HepG2 (cell line): Measurements from ENCODE around the gene CLDN20. TPM values are rescaled to one million over a fixed set of nuclear protein-coding genes. Genes with fewer than 3 reads are reported as not detected.

Experiments used
- ATAC-seq: fragments of 200-7000 bp; cut with Tn5 transposase; 3 replicates; pipeline ENCODE4 v1.9.1; 2020; ENCODE audit warnings: mild to moderate bottlenecking, moderate library complexity
- BruUV-seq: library from RNA; stranded (reverse); fragments of 400-500 nt; replicated peaks from 2 replicates; lab custom pipeline; 2021; lab: Mats Ljungman, UMichigan
- CTCF ChIA-PET: fragments of 300-600 bp; formaldehyde crosslinking; extraction: SDS; loops from one replicate; lab custom pipeline; 2021; ENCODE audit warnings: low total read pairs, inconsistent platforms, low intra/inter-chr PET ratio; lab: Yijun Ruan, JAX
- POLR2A ChIA-PET: fragments of 350-600 bp; sonication (Branson Sonifier 250); formaldehyde crosslinking; loops from one replicate; lab custom pipeline; 2020; ENCODE audit warnings: antibody characterized with exemption, inconsistent platforms; lab: Yijun Ruan, JAX
- DNase-seq: peaks from one replicate; pipeline ENCODE4 v3.0.0-alpha.2; 2015; ENCODE audit warnings: low spot score
- FAIRE-seq: peaks from 3 replicates; lab custom pipeline; 2011; peaks lifted over from hg19 to GRCh38; lab: Jason Lieb, UNC
- H2AFZ ChIP-seq: one replicate; pipeline ENCODE4 v1.6.1; 2011; ENCODE audit warnings: low read length, inconsistent platforms
- H3K27ac ChIP-seq: fragments of 300-600 bp; 3 replicates; pipeline ENCODE4 v1.8.0; 2011; ENCODE audit warnings: mixed run types, mild to moderate bottlenecking, mixed read lengths, low read length, inconsistent platforms; ENCODE audit not compliant: insufficient read depth; ENCODE audit errors: extremely low read length
- H3K27me3 ChIP-seq, 2 experiments: fragments of 200-600 bp in 1 of 2; 2 replicates in 1 of 2; 3 replicates in 1 of 2; pipeline versions ENCODE4 v1.6.0 to v1.8.0; 2011; ENCODE audit warnings: low read length in 2 of 2, mild to moderate bottlenecking in 2 of 2, moderate library complexity in 2 of 2, inconsistent platforms in 1 of 2; ENCODE audit not compliant: insufficient read depth in 2 of 2, control insufficient read depth in 1 of 2
- H3K36me3 ChIP-seq, 2 experiments: fragments of 200-600 bp in 1 of 2; replicated peaks in 1 of 2; 2 replicates in 1 of 2; 3 replicates in 1 of 2; pipeline versions ENCODE4 v1.5.1 to v1.8.0; 2011; ENCODE audit warnings: low read length in 2 of 2, inconsistent platforms in 1 of 2; ENCODE audit not compliant: insufficient read depth in 2 of 2, control insufficient read depth in 1 of 2
- H3K4me1 ChIP-seq: 2 replicates; pipeline ENCODE4 v1.5.1; 2012; ENCODE audit warnings: low read length, inconsistent platforms; ENCODE audit not compliant: insufficient read depth
- H3K4me2 ChIP-seq: 2 replicates; pipeline ENCODE4 v1.6.0; 2011; ENCODE audit warnings: low read depth, low read length, inconsistent platforms
- H3K4me3 ChIP-seq, 3 experiments: fragments of 200-600 bp in 1 of 3; sonication (generic), shearing (Covaris generic) in 1 of 3; replicated peaks in 1 of 3; 2 replicates each; pipeline ENCODE4 v1.5.1; 2011 to 2016; ENCODE audit warnings: low read length in 3 of 3, inconsistent platforms in 2 of 3, low read depth in 2 of 3, mild to moderate bottlenecking in 2 of 3, control low read depth in 1 of 3, mixed read lengths in 1 of 3; ENCODE audit not compliant: insufficient read depth in 1 of 3
- H3K79me2 ChIP-seq: one replicate; pipeline ENCODE4 v1.6.1; 2011; ENCODE audit warnings: low read length, inconsistent platforms; ENCODE audit not compliant: insufficient read depth
- H3K9ac ChIP-seq: 2 replicates; pipeline ENCODE4 v1.6.0; 2011; ENCODE audit warnings: mild to moderate bottlenecking, low read depth, low read length, inconsistent platforms; ENCODE audit not compliant: insufficient read depth
- H3K9me3 ChIP-seq: 2 replicates; pipeline ENCODE4 v1.5.1; 2012; ENCODE audit warnings: mild to moderate bottlenecking, low read length
- H4K20me1 ChIP-seq: 2 replicates; pipeline ENCODE4 v1.6.0; 2011; ENCODE audit warnings: inconsistent platforms, mild to moderate bottlenecking, low read length, moderate library complexity; ENCODE audit not compliant: insufficient read depth
- AGO1 ChIP-seq: fragments of 200-400 bp; formaldehyde crosslinking; IDR thresholded peaks from 2 replicates; pipeline ENCODE4 v1.6.1; 2017; ENCODE audit warnings: mild to moderate bottlenecking, low read depth, low read length, moderate library complexity; ENCODE audit not compliant: poor library complexity, severe bottlenecking
- FOXP1 ChIP-seq, 2 experiments: fragments of 450-650 bp in 1 of 2; IDR thresholded peaks; 2 replicates each; pipeline ENCODE4 v1.6.1; 2017 to 2018; ENCODE audit warnings: antibody characterized with exemption in 1 of 2
- KDM5B ChIP-seq: sonication (generic); formaldehyde crosslinking; IDR thresholded peaks from 2 replicates; pipeline ENCODE4 v1.4.0; 2020; ENCODE audit warnings: missing genetic modification reagents, mild to moderate bottlenecking, borderline replicate concordance
- KLF16 ChIP-seq, 2 experiments: sonication (generic) in 1 of 2; formaldehyde crosslinking in 1 of 2; IDR thresholded peaks; 2 replicates each; pipeline versions ENCODE4 v1.6.1 to v1.8.0; 2016 to 2023; ENCODE audit warnings: missing genetic modification reagents in 2 of 2, missing compliant biosample characterization in 1 of 2
- MIER3 ChIP-seq: IDR thresholded peaks from 2 replicates; pipeline ENCODE4 v1.6.1; 2016; ENCODE audit warnings: missing compliant biosample characterization, borderline replicate concordance
- RERE ChIP-seq: IDR thresholded peaks from 2 replicates; pipeline ENCODE4 v1.6.1; 2016; ENCODE audit warnings: low read depth, missing genetic modification reagents, missing compliant biosample characterization
- ZBTB26 ChIP-seq: IDR thresholded peaks from 2 replicates; pipeline ENCODE4 v1.6.1; 2016; ENCODE audit warnings: missing compliant biosample characterization, missing genetic modification reagents, borderline replicate concordance
- ZKSCAN1 ChIP-seq: fragments of 150-350 bp; IDR thresholded peaks from 2 replicates; pipeline ENCODE4 v1.6.1; 2014; ENCODE audit warnings: low read length
- ZNF382 ChIP-seq: sonication (generic); formaldehyde crosslinking; IDR thresholded peaks from 2 replicates; pipeline ENCODE4 v1.5.0; 2020; ENCODE audit warnings: missing genetic modification reagents, mild to moderate bottlenecking, borderline replicate concordance
- ZNF414 ChIP-seq: sonication (generic); formaldehyde crosslinking; IDR thresholded peaks from 2 replicates; pipeline ENCODE4 v1.5.0; 2020; ENCODE audit warnings: missing genetic modification reagents
- ZNF547 ChIP-seq: sonication (generic); formaldehyde crosslinking; IDR thresholded peaks from 2 replicates; pipeline ENCODE4 v1.5.1; 2020; ENCODE audit warnings: mild to moderate bottlenecking, missing genetic modification reagents
- WGBS: methylation state at CpG from one replicate; pipeline ENCODE4 v1.1.6; 2017; ENCODE audit warnings: low lambda C conversion rate; 5-methylcytosine and 5-hydroxymethylcytosine counted together
- in situ Hi-C: cut with HindIII; loops from 2 replicates; pipeline ENCODE4 v1.10.0; 2017; ENCODE audit warnings: low pct_unique_long_range_greater_than_20kb; ENCODE audit not compliant: extremely low pct_ligation_motif_present
- intact Hi-C: fragments of 100-400 bp; cut with micrococcal nuclease; formaldehyde crosslinking; loops from one replicate; pipeline ENCODE4 v1.10.0; 2022; ENCODE audit not compliant: unreplicated experiment
- polyA plus RNA-seq, 8 experiments: library from polyadenylated mRNA; depleted of rRNA in 3 of 8; stranded (reverse) in 7 of 8; unstranded in 1 of 8; fragments of >200 nt; fragmentation: Illumina TruSeq in 4 of 8; extraction: Trizol in 4 of 8; gene quantifications; 2 replicates each; pipeline versions ENCODE4 v1.2.1 to v1.2.3, GENCODE V29; 2011 to 2016; ENCODE audit warnings: low read depth in 4 of 8, missing spikeins in 1 of 8, mixed read lengths in 1 of 8; ENCODE audit not compliant: insufficient read depth in 1 of 8
- total RNA-seq, 5 experiments: library from RNA; depleted of rRNA; stranded (reverse); fragments of >200 nt; fragmentation: Illumina TruSeq; extraction: Trizol; gene quantifications; 2 replicates each; pipeline ENCODE4 v1.2.3, GENCODE V29; 2016; ENCODE audit warnings: low read depth in 1 of 5

Gene CLDN20
- total and polyA plus RNA-seq, 2 of the 13 experiments (the other 11 are each of a cell fraction or from before 2014, with no cell fraction given), result not detected

- TF ChIP-seq MIER3, result no peak
- no peak for TF ChIP-seq ZNF382 (CRISPR knock-in tag)
- no peak for TF ChIP-seq ZBTB26 (CRISPR knock-in tag)
- no peak for TF ChIP-seq RERE (CRISPR knock-in tag)
- no peak for TF ChIP-seq FOXP1 (IDR thresholded peaks at IDR 0.05)
- no peak for TF ChIP-seq FOXP1 (CRISPR knock-in tag; IDR thresholded peaks at IDR 0.05)
Observed at GRCh38 chr6:155263373-155264063, at the start of gene CLDN20 (continued).

- no TSS peak for BruUV-seq
- TF ChIP-seq AGO1 (no peak), ZNF414 (CRISPR knock-in tag) (no peak), KDM5B (CRISPR knock-in tag) (no peak), KLF16 (CRISPR knock-in tag; IDR thresholded peaks at IDR 0.05) (no peak), ZKSCAN1 (no peak), ZNF547 (CRISPR knock-in tag) (no peak)
- H3K9me3 ChIP-seq, result no peaks in the 10 kb centered on the region
- 0 out of 2 replicates have a peak, but pooled peaks cover 6% of the 10 kb centered on the region for H3K4me1 ChIP-seq
- H3K79me2 ChIP-seq, result no peaks in the 10 kb centered on the region
- DNase-seq (no peak), ATAC-seq (no peak), FAIRE-seq (no peak)
- H3K4me2 ChIP-seq, result no peak overlapping the region
- intact Hi-C loops (no loop called here), in situ Hi-C loops (no loop called here)
- H3K4me3 ChIP-seq, result no peak overlapping the region
- WGBS, result 37% methylated on average over 4 of the region's 4 CpGs
- H2AFZ ChIP-seq, result no peak overlapping the region
- CTCF ChIA-PET, result no interaction called here
- POLR2A ChIA-PET, result no interaction called here
- no peaks in the 10 kb centered on the region; a peak in 1 of 5 replicates for H3K27me3 ChIP-seq
- no peaks in the 10 kb centered on the region for H3K36me3 ChIP-seq
- H4K20me1 ChIP-seq, result no peaks in the 10 kb centered on the region
- no peak overlapping the region for H3K27ac ChIP-seq
- no peak overlapping the region for H3K9ac ChIP-seq
Observed at GRCh38 chr6:155215906-155216305, 47.9 kb upstream of the CLDN20 start.
